ENCODE data around the gene LAMC2. TPM values are rescaled to one million over a fixed set of nuclear protein-coding genes. Genes with fewer than 3 reads are reported as not detected.

LAMC2 gene
- total and polyA plus RNA-seq, 7 experiments from 2014 or later: 0.51 TPM; not detected in 6

- H3K36me3 Mint-ChIP-seq: peaks cover 0 to 4% (median 0%) of the 10 kb centered on the region in 5 donors
- no peak overlapping the region for H3K4me3 Mint-ChIP-seq
- Histone ChIP-seq H3K4me3 (ENCODE audit: low read length) (no peak overlapping the region), H3K9me3 (ENCODE audit: control insufficient read depth in 2 of 3, low read length in 3 of 3) (no peaks in the 10 kb centered on the region), H3K27ac (ENCODE audit: low read depth, low read length) (no peak overlapping the region), H3K27me3 (ENCODE audit: control insufficient read depth in 2 of 2, insufficient read depth in 2 of 2, low read length in 2 of 2) (no peaks in the 10 kb centered on the region), H3K4me1 (ENCODE audit: control insufficient read depth in 2 of 2, insufficient read depth in 2 of 2, low read length in 2 of 2) (no peaks in the 10 kb centered on the region), H3K36me3 (ENCODE audit: control insufficient read depth in 2 of 3, insufficient read depth in 3 of 3, low read length in 3 of 3) (no peaks in the 10 kb centered on the region)
- H3K9me3 Mint-ChIP-seq: peaks cover 0 to 4% (median 0%) of the 10 kb centered on the region in 11 donors
- no peak overlapping the region for H3K27ac Mint-ChIP-seq
- peaks cover 0 to 11% (median 2%) of the 10 kb centered on the region in 5 donors for H3K27me3 Mint-ChIP-seq
- DNase-seq (no peak), ATAC-seq (no peak)
- CTCF ChIA-PET: interaction anchor here (0.6 kb wide), 1 partner anchor 1986 kb away, joined by 3 read pairs; no protein-coding TSS in a partner anchor
- peaks cover 0 to 10% (median 10%) of the 10 kb centered on the region in 7 donors for H3K4me1 Mint-ChIP-seq
- intact Hi-C loops (cut with micrococcal nuclease): no loop called here
- POLR2A ChIA-PET: interaction anchor here (0.8 kb wide), 1 partner anchor 553 kb away, joined by 3 read pairs; no protein-coding TSS in a partner anchor
Observed at GRCh38 chr1:183179033-183179432, 7.0 kb upstream of the LAMC2 start.

DNA sequence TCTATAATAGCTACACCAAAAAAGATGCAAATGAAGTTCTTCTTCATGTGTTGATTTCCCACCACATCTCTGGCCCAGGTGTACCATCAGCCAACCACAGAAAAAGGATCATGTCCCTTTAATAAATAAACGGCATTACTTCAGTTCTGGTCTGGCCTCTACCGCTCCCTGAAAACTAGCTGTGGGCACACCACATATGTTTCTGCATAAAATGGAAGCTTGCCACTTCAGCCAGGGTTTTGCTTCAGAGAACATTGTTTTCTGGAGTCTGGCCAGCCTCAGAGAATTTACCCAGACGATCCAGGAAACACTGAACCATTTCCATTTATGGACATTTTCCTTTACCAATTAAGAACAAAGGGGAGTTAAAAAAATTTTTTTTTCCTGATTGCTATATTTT lies 5.8 kb upstream of the LAMC2 start:
- no peak overlapping the region for H3K4me3 Mint-ChIP-seq

GRCh38 chr1:183180634-183181056 lies 5.4 kb upstream of the LAMC2 start:
- Histone ChIP-seq H3K27me3 (ENCODE audit: control insufficient read depth in 2 of 2, insufficient read depth in 2 of 2, low read length in 2 of 2) (no peaks in the 10 kb centered on the region), H3K27ac (ENCODE audit: low read depth, low read length) (no peak overlapping the region), H3K4me3 (ENCODE audit: low read length) (no peak overlapping the region), H3K9me3 (ENCODE audit: control insufficient read depth in 2 of 3, low read length in 3 of 3) (no peaks in the 10 kb centered on the region), H3K4me1 (ENCODE audit: control insufficient read depth in 2 of 2, insufficient read depth in 2 of 2, low read length in 2 of 2) (peaks cover 0 to under 1% of the 10 kb centered on the region in 2 donors), H3K36me3 (ENCODE audit: control insufficient read depth in 2 of 3, insufficient read depth in 3 of 3, low read length in 3 of 3) (no peaks in the 10 kb centered on the region)
- CTCF ChIA-PET: no interaction called here
- ATAC-seq (no peak), DNase-seq (peak in 1 of 9 donors; percentile 24)
- peaks cover 0 to 1% (median 0%) of the 10 kb centered on the region in 11 donors for H3K9me3 Mint-ChIP-seq
- H3K27ac Mint-ChIP-seq: peak overlapping the region in 1 of 9 donors; percentile 45
- peak overlapping the region in 2 of 10 donors; percentile 14 to 35 for H3K4me3 Mint-ChIP-seq
- no peaks in the 10 kb centered on the region for H3K36me3 Mint-ChIP-seq
- H3K27me3 Mint-ChIP-seq: peaks cover 5 to 20% (median 13%) of the 10 kb centered on the region in 5 donors
- POLR2A ChIA-PET: no interaction called here
- peaks cover 0 to 14% (median 10%) of the 10 kb centered on the region in 7 donors for H3K4me1 Mint-ChIP-seq
- intact Hi-C loops (cut with micrococcal nuclease): no loop called here

More for the DNA sequence above, 5.8 kb upstream of the LAMC2 start:
- intact Hi-C loops (cut with micrococcal nuclease): no loop called here
- no peaks in the 10 kb centered on the region for H3K9me3 ChIP-seq (ENCODE audit: control insufficient read depth in 2 of 3, low read length in 3 of 3)
- ChIA-PET CTCF (no interaction called here), POLR2A (no interaction called here)
- peaks cover 0 to 10% (median 10%) of the 10 kb centered on the region in 7 donors for H3K4me1 Mint-ChIP-seq
- H3K27ac ChIP-seq (ENCODE audit: low read depth, low read length): no peak overlapping the region
- H3K36me3 ChIP-seq (ENCODE audit: control insufficient read depth in 2 of 3, insufficient read depth in 3 of 3, low read length in 3 of 3): no peaks in the 10 kb centered on the region
- DNase-seq (no peak), ATAC-seq (no peak)
- H3K36me3 Mint-ChIP-seq: no peaks in the 10 kb centered on the region
- peaks cover 0 to 1% (median 0%) of the 10 kb centered on the region in 11 donors for H3K9me3 Mint-ChIP-seq
- H3K4me1 ChIP-seq (ENCODE audit: control insufficient read depth in 2 of 2, insufficient read depth in 2 of 2, low read length in 2 of 2): no peaks in the 10 kb centered on the region
- no peak overlapping the region for H3K4me3 ChIP-seq (ENCODE audit: low read length)
- no peaks in the 10 kb centered on the region for H3K27me3 ChIP-seq (ENCODE audit: control insufficient read depth in 2 of 2, insufficient read depth in 2 of 2, low read length in 2 of 2)
- H3K27ac Mint-ChIP-seq: no peak overlapping the region
- H3K27me3 Mint-ChIP-seq: peaks cover 1 to 16% (median 8%) of the 10 kb centered on the region in 5 donors

GRCh38 chr1:183186841-183187240 lies 777 bp downstream of the LAMC2 start:
- peaks cover 0 to 1% (median 0%) of the 10 kb centered on the region in 11 donors for H3K9me3 Mint-ChIP-seq
- ATAC-seq: no peak
- peaks cover 25 to 50% (median 39%) of the 10 kb centered on the region in 5 donors for H3K27me3 Mint-ChIP-seq
- Histone ChIP-seq H3K4me3 (ENCODE audit: low read length) (no peak overlapping the region), H3K9me3 (ENCODE audit: control insufficient read depth in 2 of 3, low read length in 3 of 3) (no peaks in the 10 kb centered on the region), H3K4me1 (ENCODE audit: control insufficient read depth in 2 of 2, insufficient read depth in 2 of 2, low read length in 2 of 2) (peaks cover 0 to 3% of the 10 kb centered on the region in 2 donors), H3K27ac (ENCODE audit: low read depth, low read length) (no peak overlapping the region), H3K27me3 (ENCODE audit: control insufficient read depth in 2 of 2, insufficient read depth in 2 of 2, low read length in 2 of 2) (no peaks in the 10 kb centered on the region), H3K36me3 (ENCODE audit: control insufficient read depth in 2 of 3, insufficient read depth in 3 of 3, low read length in 3 of 3) (no peaks in the 10 kb centered on the region)
- no peak for DNase-seq
- CTCF ChIA-PET: no interaction called here
- peak overlapping the region in 4 of 10 donors; percentile 44 to 75 (median 66) for H3K4me3 Mint-ChIP-seq
- H3K36me3 Mint-ChIP-seq: no peaks in the 10 kb centered on the region
- peaks cover 0 to 15% (median 8%) of the 10 kb centered on the region in 7 donors for H3K4me1 Mint-ChIP-seq
- intact Hi-C loops (cut with micrococcal nuclease): no loop called here
- POLR2A ChIA-PET: no interaction called here
- H3K27ac Mint-ChIP-seq: no peak overlapping the region

- Mint-ChIP-seq H3K4me1 (peaks cover 0 to 15% (median 8%) of the 10 kb centered on the region in 7 donors), H3K4me3 (no peak overlapping the region)
- POLR2A ChIA-PET: no interaction called here
Observed at GRCh38 chr1:183188240-183188639, 2.2 kb downstream of the LAMC2 start.

DNA sequence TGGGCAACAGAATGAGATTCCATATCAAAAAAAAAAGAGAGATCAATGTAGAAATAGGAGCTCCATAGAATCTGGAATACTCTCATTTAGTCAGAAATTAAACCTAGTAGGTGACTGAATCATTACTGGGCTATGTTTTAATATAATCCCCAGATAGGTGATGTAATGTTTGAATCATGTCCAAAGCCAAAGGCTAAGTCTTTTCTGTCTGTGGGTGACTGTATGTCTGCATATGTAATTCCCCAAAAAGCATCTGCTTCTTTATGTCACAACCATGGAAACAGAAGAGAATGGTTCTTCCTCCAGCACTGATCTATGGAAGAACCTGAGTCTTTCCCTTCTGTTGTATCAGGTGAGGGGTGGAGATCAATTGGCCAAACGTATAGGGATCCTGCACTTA lies 5.8 kb downstream of the LAMC2 start:
- ChIA-PET POLR2A (no interaction called here), CTCF (interaction anchor here (0.6 kb wide), 1 partner anchor 1144 kb away, joined by 3 read pairs; no protein-coding TSS in a partner anchor)
- Histone ChIP-seq H3K27me3 (ENCODE audit: control insufficient read depth in 2 of 2, insufficient read depth in 2 of 2, low read length in 2 of 2) (no peaks in the 10 kb centered on the region), H3K4me3 (ENCODE audit: low read length) (no peak overlapping the region), H3K4me1 (ENCODE audit: control insufficient read depth in 2 of 2, insufficient read depth in 2 of 2, low read length in 2 of 2) (peaks cover 0 to 12% of the 10 kb centered on the region in 2 donors), H3K36me3 (ENCODE audit: control insufficient read depth in 2 of 3, insufficient read depth in 3 of 3, low read length in 3 of 3) (no peaks in the 10 kb centered on the region), H3K9me3 (ENCODE audit: control insufficient read depth in 2 of 3, low read length in 3 of 3) (no peaks in the 10 kb centered on the region), H3K27ac (ENCODE audit: low read depth, low read length) (no peak overlapping the region)
- no peak overlapping the region for H3K27ac Mint-ChIP-seq
- peaks cover 7 to 23% (median 15%) of the 10 kb centered on the region in 7 donors for H3K4me1 Mint-ChIP-seq
- no peak for ATAC-seq
- no peak for DNase-seq
- H3K36me3 Mint-ChIP-seq: peaks cover 0 to 2% (median 0%) of the 10 kb centered on the region in 5 donors
- intact Hi-C loops (cut with micrococcal nuclease): no loop called here
- no peak overlapping the region for H3K4me3 Mint-ChIP-seq
- peaks cover 5 to 49% (median 20%) of the 10 kb centered on the region in 5 donors for H3K27me3 Mint-ChIP-seq
- H3K9me3 Mint-ChIP-seq: no peaks in the 10 kb centered on the region

More at GRCh38 chr1:183188240-183188639, 2.2 kb downstream of the LAMC2 start:
- intact Hi-C loops (cut with micrococcal nuclease): no loop called here
- Histone ChIP-seq H3K4me3 (ENCODE audit: low read length) (no peak overlapping the region), H3K9me3 (ENCODE audit: control insufficient read depth in 2 of 3, low read length in 3 of 3) (no peaks in the 10 kb centered on the region), H3K27ac (ENCODE audit: low read depth, low read length) (no peak overlapping the region), H3K27me3 (ENCODE audit: control insufficient read depth in 2 of 2, insufficient read depth in 2 of 2, low read length in 2 of 2) (no peaks in the 10 kb centered on the region), H3K4me1 (ENCODE audit: control insufficient read depth in 2 of 2, insufficient read depth in 2 of 2, low read length in 2 of 2) (peaks cover 0 to 3% of the 10 kb centered on the region in 2 donors), H3K36me3 (ENCODE audit: control insufficient read depth in 2 of 3, insufficient read depth in 3 of 3, low read length in 3 of 3) (no peaks in the 10 kb centered on the region)
- ATAC-seq (no peak), DNase-seq (no peak)
- Mint-ChIP-seq H3K36me3 (peaks cover 0 to 2% (median 0%) of the 10 kb centered on the region in 5 donors), H3K9me3 (no peaks in the 10 kb centered on the region), H3K27ac (no peak overlapping the region), H3K27me3 (peaks cover 25 to 56% (median 37%) of the 10 kb centered on the region in 5 donors)
- CTCF ChIA-PET: no interaction called here

Measured in naive thymus-derived CD4-positive, alpha-beta T cell (primary cell).